ENCODE results near the gene HIGD2A.

The HIGD2A gene

GRCh38 chr5:176352116-176352878 lies 36.3 kb upstream of the HIGD2A start:
- TF ChIP-seq CTCF (IDR thresholded peaks at IDR 0.05; ENCODE audit: insufficient read depth, low read depth, low read length, missing control alignments): no peak
- no peak overlapping the region for H3K4me3 ChIP-seq (ENCODE audit: low read depth, low read length)
- peak; percentile 66 for DNase-seq (ENCODE audit: low read depth)

DNA sequence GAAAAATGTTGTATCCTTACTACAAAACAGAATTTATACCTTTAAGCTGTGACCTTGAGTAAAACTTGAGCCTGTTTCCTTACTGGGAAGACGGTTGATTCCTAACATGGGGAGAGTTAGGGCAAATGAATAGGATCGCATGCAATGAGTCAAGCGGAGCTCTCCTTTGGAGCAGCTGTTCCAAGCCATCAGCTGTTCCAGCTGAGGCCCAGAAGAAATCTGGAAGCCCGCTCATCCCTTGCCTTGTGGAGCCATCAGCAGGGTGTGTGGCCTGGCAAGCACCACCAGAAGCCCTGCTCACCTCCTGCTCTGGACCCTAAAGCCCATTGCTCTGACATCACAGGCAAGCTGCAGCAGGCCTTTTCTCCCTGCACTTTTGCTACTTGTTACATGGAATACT lies 35.0 kb upstream of the HIGD2A start:
- H3K4me3 ChIP-seq (ENCODE audit: low read depth, low read length): no peak overlapping the region
- no peak for TF ChIP-seq CTCF (IDR thresholded peaks at IDR 0.05; ENCODE audit: insufficient read depth, low read depth, low read length, missing control alignments)
- no peak for DNase-seq (ENCODE audit: low read depth)

DNA sequence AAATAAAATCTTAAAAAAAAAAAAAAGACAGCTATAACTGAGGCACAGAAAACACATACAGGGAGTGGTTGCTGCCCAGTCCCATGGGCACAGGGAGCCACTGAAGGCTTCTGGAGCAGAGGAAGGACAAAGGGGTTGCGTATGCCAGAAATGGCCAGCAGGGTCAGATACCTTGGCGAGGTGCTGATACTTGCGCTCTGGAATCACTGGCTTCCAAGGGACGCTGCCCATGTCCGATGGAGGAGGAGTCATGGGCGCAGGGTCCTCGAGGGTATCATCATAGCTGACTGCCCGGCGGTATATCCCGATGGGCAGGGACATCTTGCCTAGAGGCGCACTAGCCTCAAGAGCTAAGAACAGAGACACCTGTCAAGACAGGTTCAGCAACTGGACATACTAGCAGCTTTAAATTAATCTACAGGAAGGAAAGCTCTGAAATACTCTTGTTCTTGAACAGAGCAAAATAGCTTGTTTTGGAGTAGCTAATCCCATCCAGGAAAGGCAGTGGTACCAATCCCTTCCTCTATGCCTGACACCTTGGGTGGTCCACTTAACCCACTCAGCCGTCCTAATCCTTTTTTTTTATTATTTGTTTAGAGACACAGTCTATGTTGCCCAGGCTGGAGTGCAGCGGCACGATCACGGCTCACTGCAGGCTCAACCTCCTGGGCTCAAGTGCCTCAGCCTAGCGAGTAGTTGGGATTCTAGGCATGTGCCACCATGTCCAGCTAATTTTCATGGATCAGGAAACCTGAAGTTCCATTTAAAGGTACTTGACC lies 33.0 kb upstream of the HIGD2A start:
- no peak overlapping the region for H3K4me3 ChIP-seq (ENCODE audit: low read depth, low read length)
- no peak for DNase-seq (ENCODE audit: low read depth)
- no peak for TF ChIP-seq CTCF (IDR thresholded peaks at IDR 0.05; ENCODE audit: insufficient read depth, low read depth, low read length, missing control alignments)

DNA sequence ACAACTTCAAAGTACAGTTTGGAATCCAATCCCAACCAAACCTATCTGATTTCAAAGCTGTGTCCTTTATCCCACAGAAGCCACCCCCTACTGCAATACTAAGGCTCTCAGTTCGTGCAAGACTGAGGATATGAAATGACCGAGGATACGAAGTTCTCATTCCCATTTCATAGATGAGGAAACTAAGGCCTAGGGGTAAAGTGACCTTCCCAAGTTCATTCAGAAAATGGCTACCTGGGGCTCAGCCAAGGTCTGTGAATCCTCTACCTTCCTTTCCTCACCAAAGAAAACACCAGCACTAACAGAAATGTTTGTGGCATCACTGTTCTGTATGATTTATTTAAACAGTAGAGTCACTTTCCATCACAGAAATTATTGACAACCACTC lies 32.4 kb upstream of the HIGD2A start:
- H3K4me3 ChIP-seq (ENCODE audit: low read depth, low read length): no peak overlapping the region
- no peak for TF ChIP-seq CTCF (IDR thresholded peaks at IDR 0.05; ENCODE audit: insufficient read depth, low read depth, low read length, missing control alignments)
- DNase-seq (ENCODE audit: low read depth): no peak

DNA sequence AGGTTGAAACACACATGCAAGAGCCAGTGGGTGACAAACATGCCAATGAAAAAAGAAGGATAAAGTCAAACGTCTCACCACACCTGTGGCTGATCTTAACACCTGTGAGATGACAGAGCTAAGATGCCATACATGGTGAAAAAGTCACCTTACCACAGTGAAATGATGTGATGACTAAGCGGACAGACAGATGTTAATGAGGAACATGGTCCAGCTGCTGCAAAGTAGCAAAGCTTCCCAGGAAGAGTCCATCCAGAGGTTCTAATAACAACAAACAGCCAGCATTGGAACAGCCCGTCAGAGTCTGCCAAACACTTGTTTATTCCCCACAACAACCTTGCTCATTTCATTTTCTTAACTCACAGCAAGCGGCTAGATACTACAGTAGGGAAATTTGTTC lies 28.9 kb upstream of the HIGD2A start:
- no peak overlapping the region for H3K4me3 ChIP-seq (ENCODE audit: low read depth, low read length)
- no peak for TF ChIP-seq CTCF (IDR thresholded peaks at IDR 0.05; ENCODE audit: insufficient read depth, low read depth, low read length, missing control alignments)
- no peak for DNase-seq (ENCODE audit: low read depth)

- TF ChIP-seq CTCF (IDR thresholded peaks at IDR 0.05; ENCODE audit: insufficient read depth, low read depth, low read length, missing control alignments): no peak
- H3K4me3 ChIP-seq (ENCODE audit: low read depth, low read length): peak overlapping the region; percentile 93
- DNase-seq (ENCODE audit: low read depth): peak; percentile 20
These were observed 27.6 kb upstream of the HIGD2A start for GRCh38 chr5:176360894-176361436.
